ENCODE measurements around the gene ZBTB9.

- TF ChIP-seq CTCF (IDR thresholded peaks at IDR 0.05; ENCODE audit: borderline replicate concordance, extremely low read depth, low read length, poor library complexity, severe bottlenecking) (no peak), EZH2 (IDR thresholded peaks at IDR 0.05; ENCODE audit: borderline replicate concordance, low read depth, low read length, severe bottlenecking) (no peak)
These were observed 33.7 kb upstream of the ZBTB9 start for GRCh38 chr6:33420491-33421343.

Data from DND-41 (cell line).